IMR-90 (cell line): ENCODE data around the gene JMJD7. TPM values are rescaled to one million over a fixed set of nuclear protein-coding genes. Genes with fewer than 3 reads are reported as not detected.

Experiments used
- ATAC-seq: fragments of 200-7000 bp; cut with Tn5 transposase; 2 replicates; pipeline ENCODE4 v1.9.1; 2020; ENCODE audit warnings: low read depth, mild to moderate bottlenecking, moderate library complexity
- BruUV-seq: library from RNA; stranded (reverse); fragments of 400-500 nt; replicated peaks from 2 replicates; lab custom pipeline; 2021; lab: Mats Ljungman, UMichigan
- CTCF ChIA-PET: fragments of 300-600 bp; formaldehyde crosslinking; extraction: SDS; loops from one replicate; lab custom pipeline; 2021; ENCODE audit warnings: antibody characterized with exemption; lab: Yijun Ruan, JAX
- POLR2A ChIA-PET: fragments of 300-600 bp; sonication (Branson Sonifier 250); formaldehyde crosslinking; loops from one replicate; lab custom pipeline; 2022; ENCODE audit warnings: antibody characterized with exemption; ENCODE audit not compliant: unreplicated experiment; lab: Charles Lee
- DNase-seq: peaks from one replicate; pipeline ENCODE4 v3.0.0; 2013
- H2AFZ ChIP-seq: replicated peaks from 2 replicates; pipeline ENCODE3; 2013; ENCODE audit warnings: low read length, mild to moderate bottlenecking; ENCODE audit not compliant: poor library complexity
- H2AK5ac ChIP-seq: 2 replicates; pipeline ENCODE4 v1.6.1; 2013; ENCODE audit warnings: low read depth, low read length, inconsistent platforms
- H2AK9ac ChIP-seq: replicated peaks from 2 replicates; pipeline ENCODE3; 2013; ENCODE audit warnings: mild to moderate bottlenecking, low read depth, low read length, moderate library complexity; ENCODE audit not compliant: poor library complexity
- H2BK120ac ChIP-seq: 2 replicates; pipeline ENCODE4 v1.6.1; 2013; ENCODE audit warnings: low read depth, low read length, inconsistent platforms
- H2BK15ac ChIP-seq: 3 replicates; pipeline ENCODE4 v1.6.1; 2013; ENCODE audit warnings: low read depth, low read length, inconsistent platforms
- H2BK20ac ChIP-seq: 2 replicates; pipeline ENCODE4 v1.6.1; 2013; ENCODE audit warnings: low read depth, mild to moderate bottlenecking, inconsistent platforms, low read length, moderate library complexity
- H2BK5ac ChIP-seq: 2 replicates; pipeline ENCODE4 v1.6.1; 2013; ENCODE audit warnings: mild to moderate bottlenecking, low read depth, low read length, inconsistent platforms; ENCODE audit not compliant: poor library complexity, severe bottlenecking
- H3K14ac ChIP-seq: replicated peaks from 2 replicates; pipeline ENCODE4 v1.6.1; 2013; ENCODE audit warnings: low read depth, low read length, inconsistent platforms
- H3K18ac ChIP-seq: 2 replicates; pipeline ENCODE4 v1.6.1; 2013; ENCODE audit warnings: low read depth, low read length, control low read depth
- H3K23ac ChIP-seq: 2 replicates; pipeline ENCODE4 v1.6.1; 2013; ENCODE audit warnings: low read depth, low read length, inconsistent platforms
- H3K27ac ChIP-seq: 2 replicates; pipeline ENCODE4 v1.5.1; 2013; ENCODE audit warnings: mild to moderate bottlenecking, control low read depth, low read length; ENCODE audit not compliant: insufficient read depth
- H3K27me3 ChIP-seq: 2 replicates; pipeline ENCODE4 v1.6.1; 2013; ENCODE audit warnings: low read length; ENCODE audit not compliant: control insufficient read depth, insufficient read depth
- H3K36me3 ChIP-seq: 2 replicates; pipeline ENCODE4 v1.6.1; 2013; ENCODE audit warnings: low read length, mixed read lengths; ENCODE audit not compliant: control insufficient read depth, insufficient read depth
- H3K4ac ChIP-seq: 2 replicates; pipeline ENCODE4 v1.6.1; 2013; ENCODE audit warnings: low read depth, low read length, inconsistent platforms
- H3K4me1 ChIP-seq: 2 replicates; pipeline ENCODE4 v1.6.1; 2013; ENCODE audit warnings: low read length, mixed read lengths; ENCODE audit not compliant: control insufficient read depth, insufficient read depth
- H3K4me2 ChIP-seq: 2 replicates; pipeline ENCODE4 v1.6.1; 2013; ENCODE audit warnings: low read depth, mild to moderate bottlenecking, control low read depth, low read length, moderate library complexity
- H3K4me3 ChIP-seq: 2 replicates; pipeline ENCODE4 v1.5.1; 2013; ENCODE audit warnings: low read depth, mild to moderate bottlenecking, control low read depth, low read length, moderate library complexity; ENCODE audit not compliant: insufficient read depth
- H3K56ac ChIP-seq: 2 replicates; pipeline ENCODE4 v1.6.1; 2013; ENCODE audit warnings: low read length, inconsistent platforms; ENCODE audit not compliant: insufficient read depth; ENCODE audit errors: extremely low read depth
- H3K79me1 ChIP-seq, 2 experiments: 2 replicates each; pipeline ENCODE4 v1.6.1; 2013; ENCODE audit warnings: low read length in 2 of 2, inconsistent platforms in 1 of 2, low read depth in 1 of 2
- H3K9ac ChIP-seq: 2 replicates; pipeline ENCODE4 v1.6.1; 2013; ENCODE audit warnings: low read depth, low read length, control low read depth
- H3K9me1 ChIP-seq: 2 replicates; pipeline ENCODE4 v1.6.1; 2013; ENCODE audit warnings: low read length, inconsistent platforms; ENCODE audit not compliant: insufficient read depth
- H3K9me3 ChIP-seq: 2 replicates; pipeline ENCODE4 v1.6.1; 2013; ENCODE audit warnings: low read length; ENCODE audit not compliant: control insufficient read depth, insufficient read depth
- H4K20me1 ChIP-seq: 2 replicates; pipeline ENCODE4 v1.6.1; 2013; ENCODE audit warnings: low read length, inconsistent platforms; ENCODE audit not compliant: insufficient read depth
- H4K5ac ChIP-seq: 2 replicates; pipeline ENCODE4 v1.6.1; 2013; ENCODE audit warnings: mild to moderate bottlenecking, low read depth, low read length, control low read depth
- H4K8ac ChIP-seq, 2 experiments: 2 replicates each; pipeline ENCODE4 v1.6.1; 2013; ENCODE audit warnings: low read depth in 2 of 2, low read length in 2 of 2, control low read depth in 1 of 2, inconsistent platforms in 1 of 2
- H4K91ac ChIP-seq: 2 replicates; pipeline ENCODE4 v1.6.1; 2013; ENCODE audit warnings: low read depth, low read length, inconsistent platforms; ENCODE audit not compliant: insufficient read depth
- CTCF ChIP-seq: conservative IDR thresholded peaks from 2 replicates; pipeline ENCODE4 v1.5.1; 2012; ENCODE audit warnings: mild to moderate bottlenecking, low read depth, low read length, improper control_type of control experiment
- FOS ChIP-seq: fragments of 150-350 bp; IDR thresholded peaks from 2 replicates; pipeline ENCODE4 v1.6.1; 2016; ENCODE audit warnings: low read depth, low read length
- USF2 ChIP-seq: fragments of 150-350 bp; IDR thresholded peaks from 2 replicates; pipeline ENCODE4 v1.6.1; 2017; ENCODE audit warnings: mild to moderate bottlenecking, antibody characterized with exemption, low read length, low read depth
- WGBS, 2 experiments: methylation state at CpG; one replicate each; pipeline versions ENCODE4 v1.1.5 to v1.1.7; 2013; ENCODE audit warnings: missing lambda C conversion rate in 2 of 2; ENCODE audit not compliant: insufficient read length in 1 of 2; ENCODE audit errors: extremely low coverage in 2 of 2; 5-methylcytosine and 5-hydroxymethylcytosine counted together
- dilution Hi-C: fragments of 300-500 bp; cut with HindIII; formaldehyde crosslinking; loops from one replicate; pipeline ENCODE4 v1.14.3; 2018; ENCODE audit warnings: low sequenced_read_pairs; ENCODE audit not compliant: unreplicated experiment
- in situ Hi-C: fragments of 300-500 bp; cut with MboI; formaldehyde crosslinking; loops from 3 replicates; pipeline ENCODE4 v1.14.3; 2019; ENCODE audit warnings: low sequenced_read_pairs, inconsistent platforms, mixed read lengths
- intact Hi-C: fragments of 100-400 bp; cut with micrococcal nuclease; formaldehyde crosslinking; loops from 2 replicates; pipeline ENCODE4 v1.10.0; 2022
- polyA plus RNA-seq, 3 experiments: library from polyadenylated mRNA; depleted of rRNA; stranded (reverse); fragments of >200 nt; gene quantifications; 2 replicates each; pipeline ENCODE4 v1.2.3, GENCODE V29; 2012; ENCODE audit warnings: low replicate concordance in 1 of 3
- total RNA-seq: library from RNA; depleted of rRNA; stranded (reverse); fragments of >200 nt; gene quantifications from 2 replicates; pipeline ENCODE4 v1.2.3, GENCODE V29; 2012

Gene JMJD7
- total and polyA plus RNA-seq, 2 of the 4 experiments (the other 2 are of a cell fraction), result 5.0 to 6.3 TPM

- H3K27ac ChIP-seq, result no peak overlapping the region
- WGBS, 2 experiments, result no CpG with 5 or more reads among the region's 10 CpGs
- H2BK15ac ChIP-seq, result no peak overlapping the region
- H3K56ac ChIP-seq, result no peak overlapping the region
- H3K79me1 ChIP-seq, result no peaks in the 10 kb centered on the region
- no peaks in the 10 kb centered on the region for H3K36me3 ChIP-seq
- TF ChIP-seq CTCF (no peak), USF2 (no peak), FOS (no peak)
- no peak overlapping the region for H3K9ac ChIP-seq
- no peak overlapping the region for H2BK20ac ChIP-seq
- H2BK5ac ChIP-seq, result no peak overlapping the region
- H3K9me1 ChIP-seq, result no peaks in the 10 kb centered on the region
- no peak overlapping the region for H4K8ac ChIP-seq
- peaks cover 9% of the 10 kb centered on the region; the same call in 1 of the 2 replicates for H4K20me1 ChIP-seq
- no peak overlapping the region for H2AFZ ChIP-seq
- peaks cover 39% of the 10 kb centered on the region for H3K27me3 ChIP-seq
- no peak overlapping the region for H4K5ac ChIP-seq
- 0 out of 2 replicates have a peak, but pooled peaks cover 2% of the 10 kb centered on the region for H3K4me1 ChIP-seq
- no peak overlapping the region for H3K4ac ChIP-seq
- no peak overlapping the region for H3K14ac ChIP-seq
- in situ Hi-C loops, result no loop called here
- H3K9me3 ChIP-seq, result no peaks in the 10 kb centered on the region
- no peak overlapping the region for H3K23ac ChIP-seq
- H3K4me3 ChIP-seq, result no peak overlapping the region
- dilution Hi-C loops, result no loop called here
- H2BK120ac ChIP-seq, result no peak overlapping the region
- intact Hi-C loops, result no loop called here
- no TSS peak for BruUV-seq
- POLR2A ChIA-PET, result interaction anchor here (0.6 kb wide), 1 partner anchor 64 kb away, joined by 3 read pairs; no protein-coding TSS in a partner anchor
- CTCF ChIA-PET, result interaction anchor here (1.1 kb wide), 1 partner anchor 24 kb away, joined by 4 read pairs; no protein-coding TSS in a partner anchor
- no peak overlapping the region for H3K4me2 ChIP-seq
- no peak for DNase-seq
- no peak overlapping the region for H2AK9ac ChIP-seq
- H2AK5ac ChIP-seq, result no peak overlapping the region
- H4K91ac ChIP-seq, result no peak overlapping the region
- no peak overlapping the region for H3K18ac ChIP-seq
- no peak for ATAC-seq
Measured at GRCh38 chr15:41880156-41880877, 52.4 kb downstream of the JMJD7 start.
